Activated CD4-positive, alpha-beta T cell treated with anti-CD3 and anti-CD28 coated beads for 48 hours (primary cell): ENCODE results near the gene LSAMP.

Source experiments
- DNase-seq: peaks from one replicate; pipeline ENCODE4 v3.0.0-alpha.2; 2020

The LSAMP gene

GRCh38 chr3:115928376-115928775 is 516.9 kb downstream of the LSAMP start:
- no peak for DNase-seq

- DNase-seq = no peak
Measured at GRCh38 chr3:115927197-115927596, 518.1 kb downstream of the LSAMP start.

GRCh38 chr3:115922681-115923347 is 522.5 kb downstream of the LSAMP start:
- no peak for DNase-seq

GRCh38 chr3:115921711-115922110 is 523.6 kb downstream of the LSAMP start:
- no peak for DNase-seq

GRCh38 chr3:115918900-115919299 is 526.4 kb downstream of the LSAMP start:
- no peak for DNase-seq

GRCh38 chr3:115916866-115917265 is 528.4 kb downstream of the LSAMP start:
- DNase-seq = no peak

- no peak for DNase-seq
Measured at GRCh38 chr3:115915061-115915460, 530.2 kb downstream of the LSAMP start.

GRCh38 chr3:115913069-115913686 is 532.1 kb downstream of the LSAMP start:
- DNase-seq = no peak

GRCh38 chr3:115912372-115912771 is 532.9 kb downstream of the LSAMP start:
- DNase-seq = no peak

- no peak for DNase-seq
Measured at GRCh38 chr3:115905871-115906270, 539.4 kb downstream of the LSAMP start.

GRCh38 chr3:115903843-115904242 is 541.4 kb downstream of the LSAMP start:
- DNase-seq = no peak

- no peak for DNase-seq
Measured at GRCh38 chr3:115901008-115901407, 544.3 kb downstream of the LSAMP start.

- DNase-seq = no peak
Measured at GRCh38 chr3:115899535-115899934, 545.8 kb downstream of the LSAMP start.

GRCh38 chr3:115898656-115899410 is 546.5 kb downstream of the LSAMP start:
- no peak for DNase-seq

- no peak for DNase-seq
Measured at GRCh38 chr3:115891006-115891636, 554.2 kb downstream of the LSAMP start.

- no peak for DNase-seq
Measured at GRCh38 chr3:115890579-115890978, 554.7 kb downstream of the LSAMP start.

GRCh38 chr3:115885621-115886020 is 559.7 kb downstream of the LSAMP start:
- DNase-seq = no peak

- no peak for DNase-seq
Measured at GRCh38 chr3:115877615-115877899, 567.7 kb downstream of the LSAMP start.

- no peak for DNase-seq
Measured at GRCh38 chr3:115876876-115877614, 568.2 kb downstream of the LSAMP start.

- DNase-seq = no peak
Measured at GRCh38 chr3:115875460-115875859, 569.8 kb downstream of the LSAMP start.

GRCh38 chr3:115871735-115872134 is 573.6 kb downstream of the LSAMP start:
- no peak for DNase-seq

GRCh38 chr3:115864911-115865310 is 580.4 kb downstream of the LSAMP start:
- no peak for DNase-seq

- DNase-seq = no peak
Measured at GRCh38 chr3:115862849-115863248, 582.4 kb downstream of the LSAMP start.
